HCT116 (cell line): ENCODE measurements around the gene TDP1.

Experiments
- ATF3 ChIP-seq: IDR thresholded peaks from 2 replicates; pipeline ENCODE4 v1.6.1; 2012
- CEBPB ChIP-seq: IDR thresholded peaks from 2 replicates; pipeline ENCODE4 v1.6.1; 2012; ENCODE audit warnings: low read depth
- CTCF ChIP-seq, 3 experiments: fragments of 200-600 bp in 1 of 3; sonication (generic) in 1 of 3; IDR thresholded peaks in 2 of 3; conservative IDR thresholded peaks in 1 of 3; 2 replicates each; pipeline ENCODE4 v1.5.1; 2012 to 2017; ENCODE audit warnings: low read depth in 2 of 3, low read length in 2 of 3, antibody characterized with exemption in 1 of 3, borderline replicate concordance in 1 of 3, control low read depth in 1 of 3, mild to moderate bottlenecking in 1 of 3, mixed read lengths in 1 of 3, mixed run types in 1 of 3, moderate library complexity in 1 of 3; ENCODE audit not compliant: insufficient read depth in 1 of 3
- EGR1 ChIP-seq: IDR thresholded peaks from 2 replicates; pipeline ENCODE4 v1.6.1; 2012; ENCODE audit warnings: low read depth
- ELF1 ChIP-seq: IDR thresholded peaks from 2 replicates; pipeline ENCODE4 v1.6.1; 2012; ENCODE audit warnings: low read depth, borderline replicate concordance
- EZH2 ChIP-seq: fragments of 200-600 bp; sonication (generic); IDR thresholded peaks from 2 replicates; pipeline ENCODE4 v1.6.1; 2017; ENCODE audit warnings: antibody characterized with exemption, mixed run types
- MAX ChIP-seq: IDR thresholded peaks from 2 replicates; pipeline ENCODE4 v1.6.1; 2012
- POLR2A ChIP-seq: IDR thresholded peaks from 2 replicates; pipeline ENCODE4 v1.7.0; 2011; ENCODE audit warnings: borderline replicate concordance; ENCODE audit not compliant: insufficient read depth, insufficient read length; ENCODE audit errors: extremely low read depth
- POLR2AphosphoS5 ChIP-seq: IDR thresholded peaks from 2 replicates; pipeline ENCODE4 v1.6.1; 2011; ENCODE audit warnings: mild to moderate bottlenecking, low read depth, low read length, moderate library complexity
- RAD21 ChIP-seq: IDR thresholded peaks from 2 replicates; pipeline ENCODE4 v1.6.1; 2012; ENCODE audit warnings: low read depth, mild to moderate bottlenecking
- SIN3A ChIP-seq: IDR thresholded peaks from 2 replicates; pipeline ENCODE4 v1.6.1; 2012; ENCODE audit warnings: low read depth
- TCF7L2 ChIP-seq: IDR thresholded peaks from 2 replicates; pipeline ENCODE4 v1.7.0; 2011; ENCODE audit warnings: borderline replicate concordance, inconsistent platforms; ENCODE audit not compliant: insufficient read depth, insufficient read length; ENCODE audit errors: extremely low read depth
- YY1 ChIP-seq: IDR thresholded peaks from 2 replicates; pipeline ENCODE4 v1.6.1; 2011; ENCODE audit warnings: low read length, low read depth, moderate library complexity, mild to moderate bottlenecking; ENCODE audit not compliant: insufficient replicate concordance; ENCODE audit errors: extremely low read depth
- ZFX ChIP-seq: fragments of 450-650 bp; IDR thresholded peaks from 2 replicates; pipeline ENCODE4 v1.6.1; 2017

GRCh38 chr14:89996963-89997362, 41.2 kb downstream of the TDP1 start:
- TF ChIP-seq POLR2AphosphoS5 (no peak), CTCF (IDR thresholded peaks at IDR 0.05 in 2 of 3, conservative IDR thresholded peaks at IDR 0.05 in 1 of 3; ENCODE audit: borderline replicate concordance in 1 of 3, insufficient read depth in 1 of 3, low read depth in 2 of 3, low read length in 2 of 3) (no peak), RAD21 (no peak), ELF1 (no peak), SIN3A (no peak), CEBPB (no peak), MAX (no peak), ZFX (no peak), YY1 (no peak), POLR2A (no peak), EZH2 (no peak), ATF3 (no peak), EGR1 (no peak), TCF7L2 (no peak)
